GM18868 (cell line): ENCODE results near the gene SHB.
A peak's percentile ranks its signal among the peaks of the same experiment; 100 is the strongest.

Experiments used
- ATAC-seq: cut with Tn5 transposase; IDR thresholded peaks from one replicate; pipeline ENCODE4 v1.9.1; 2021; ENCODE audit warnings: mild to moderate bottlenecking, moderate library complexity; ENCODE audit not compliant: unreplicated experiment

Gene SHB

GRCh38 chr9:37972351-37972848 lies 96.6 kb downstream of the SHB start:
- no peak for ATAC-seq

- ATAC-seq, result no peak
These were observed 97.3 kb downstream of the SHB start for GRCh38 chr9:37971691-37972090.

GRCh38 chr9:37971108-37971459 lies 97.9 kb downstream of the SHB start:
- ATAC-seq, result no peak

- no peak for ATAC-seq
These were observed 98.5 kb downstream of the SHB start for GRCh38 chr9:37970301-37971107.

- no peak for ATAC-seq
These were observed 99.3 kb downstream of the SHB start for GRCh38 chr9:37969558-37970300.

GRCh38 chr9:37969130-37969529 lies 99.9 kb downstream of the SHB start:
- no peak for ATAC-seq

GRCh38 chr9:37968228-37968701 lies 100.8 kb downstream of the SHB start:
- ATAC-seq, result no peak

- no peak for ATAC-seq
These were observed 101.3 kb downstream of the SHB start for GRCh38 chr9:37967761-37968080.

- no peak for ATAC-seq
These were observed 101.8 kb downstream of the SHB start for GRCh38 chr9:37967014-37967760.

GRCh38 chr9:37966412-37967013 lies 102.5 kb downstream of the SHB start:
- no peak for ATAC-seq

- ATAC-seq, result peak; percentile 76
These were observed 103.2 kb downstream of the SHB start for GRCh38 chr9:37965676-37966345.

- ATAC-seq, result no peak
These were observed 103.9 kb downstream of the SHB start for GRCh38 chr9:37965116-37965515.

GRCh38 chr9:37964740-37965081 lies 104.3 kb downstream of the SHB start:
- no peak for ATAC-seq

- no peak for ATAC-seq
These were observed 104.9 kb downstream of the SHB start for GRCh38 chr9:37963936-37964739.

- no peak for ATAC-seq
These were observed 107.7 kb downstream of the SHB start for GRCh38 chr9:37961351-37961750.

GRCh38 chr9:37960631-37961030 lies 108.4 kb downstream of the SHB start:
- ATAC-seq, result no peak

GRCh38 chr9:37959976-37960375 lies 109.1 kb downstream of the SHB start:
- no peak for ATAC-seq

- ATAC-seq, result no peak
These were observed 110.9 kb downstream of the SHB start for GRCh38 chr9:37958154-37958553.

- ATAC-seq, result no peak
These were observed 111.4 kb downstream of the SHB start for GRCh38 chr9:37957664-37957953.
